Measurements from ENCODE around the gene CLCN6.

DNA sequence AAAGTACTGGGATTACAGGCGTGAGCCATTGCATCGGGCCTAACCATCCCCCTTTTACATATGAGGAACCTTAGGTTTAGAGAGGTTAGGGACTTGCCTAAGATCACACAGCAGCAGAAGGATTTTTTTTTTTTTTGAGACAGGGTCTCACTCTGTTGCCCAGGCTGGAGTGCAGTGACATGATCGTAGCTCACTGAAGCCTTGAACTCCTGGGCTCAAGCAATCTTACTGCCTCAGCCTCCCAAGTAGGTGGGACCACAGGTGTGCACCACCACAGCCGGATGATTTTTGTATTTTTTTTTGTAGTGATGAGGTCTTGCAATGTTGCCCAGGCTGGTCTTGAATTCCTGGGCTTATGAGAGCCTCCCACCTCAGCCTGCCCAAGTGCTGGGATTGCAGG lies 46.2 kb upstream of the CLCN6 start:
- TF ChIP-seq POLR2A (IDR thresholded peaks at IDR 0.05), result no peak
- TF ChIP-seq, protein P1, sequence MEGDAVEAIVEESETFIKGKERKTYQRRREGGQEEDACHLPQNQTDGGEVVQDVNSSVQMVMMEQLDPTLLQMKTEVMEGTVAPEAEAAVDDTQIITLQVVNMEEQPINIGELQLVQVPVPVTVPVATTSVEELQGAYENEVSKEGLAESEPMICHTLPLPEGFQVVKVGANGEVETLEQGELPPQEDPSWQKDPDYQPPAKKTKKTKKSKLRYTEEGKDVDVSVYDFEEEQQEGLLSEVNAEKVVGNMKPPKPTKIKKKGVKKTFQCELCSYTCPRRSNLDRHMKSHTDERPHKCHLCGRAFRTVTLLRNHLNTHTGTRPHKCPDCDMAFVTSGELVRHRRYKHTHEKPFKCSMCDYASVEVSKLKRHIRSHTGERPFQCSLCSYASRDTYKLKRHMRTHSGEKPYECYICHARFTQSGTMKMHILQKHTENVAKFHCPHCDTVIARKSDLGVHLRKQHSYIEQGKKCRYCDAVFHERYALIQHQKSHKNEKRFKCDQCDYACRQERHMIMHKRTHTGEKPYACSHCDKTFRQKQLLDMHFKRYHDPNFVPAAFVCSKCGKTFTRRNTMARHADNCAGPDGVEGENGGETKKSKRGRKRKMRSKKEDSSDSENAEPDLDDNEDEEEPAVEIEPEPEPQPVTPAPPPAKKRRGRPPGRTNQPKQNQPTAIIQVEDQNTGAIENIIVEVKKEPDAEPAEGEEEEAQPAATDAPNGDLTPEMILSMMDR (IDR thresholded peaks at IDR 0.05), result no peak
